Keratinocyte (primary cell): ENCODE data around the gene USP49.

Experiments used
- CTCF ChIP-seq, 3 experiments: IDR thresholded peaks in 1 of 3; conservative IDR thresholded peaks in 1 of 3; optimal IDR thresholded peaks in 1 of 3; 2 replicates in 2 of 3; 3 replicates in 1 of 3; pipeline versions ENCODE3 to v1.5.1; 2011; ENCODE audit warnings: low read length in 3 of 3, mild to moderate bottlenecking in 3 of 3, moderate library complexity in 2 of 3, control low read depth in 1 of 3, inconsistent platforms in 1 of 3; ENCODE audit not compliant: insufficient read depth in 2 of 3; ENCODE audit errors: extremely low read depth in 1 of 3
- EZH2 ChIP-seq: IDR thresholded peaks from one replicate; pipeline ENCODE4 v1.6.1; 2012; ENCODE audit warnings: inconsistent platforms, mild to moderate bottlenecking, low read length, moderate library complexity

GRCh38 chr6:41747256-41748101, 147.7 kb downstream of the USP49 start, which contains the start of gene PGC:
- no peak for TF ChIP-seq EZH2
- no peak for TF ChIP-seq CTCF (optimal IDR thresholded peaks at IDR 0.05 in 1 of 3, IDR thresholded peaks at IDR 0.05 in 1 of 3, conservative IDR thresholded peaks at IDR 0.05 in 1 of 3; ENCODE audit: extremely low read depth in 1 of 3, insufficient read depth in 2 of 3, low read length in 3 of 3)
